Neural crest cell (in vitro differentiated cells): Measurements from ENCODE around the gene MRPS10. TPM values are rescaled to one million over a fixed set of nuclear protein-coding genes. Genes with fewer than 3 reads are reported as not detected.

Experiments used
- DNase-seq: peaks from one replicate; pipeline ENCODE4 v3.0.0; 2021; ENCODE audit warnings: low read depth, mixed read lengths, low spot score
- H3K27ac Mint-ChIP-seq: one replicate; pipeline ENCODE4 v1.8.0; 2021; ENCODE audit warnings: mild to moderate bottlenecking, mixed read lengths; ENCODE audit not compliant: unreplicated experiment
- H3K27me3 Mint-ChIP-seq: 2 replicates; pipeline ENCODE4 v1.8.0; 2021; ENCODE audit warnings: low read depth, mild to moderate bottlenecking, mixed read lengths
- H3K36me3 Mint-ChIP-seq: 2 replicates; pipeline ENCODE4 v1.8.0; 2021; ENCODE audit warnings: low read depth, mild to moderate bottlenecking, mixed read lengths
- H3K4me1 Mint-ChIP-seq: 2 replicates; pipeline ENCODE4 v1.8.0; 2021; ENCODE audit warnings: mixed read lengths
- H3K4me3 Mint-ChIP-seq: one replicate; pipeline ENCODE4 v1.8.0; 2021; ENCODE audit warnings: mild to moderate bottlenecking, mixed read lengths
- H3K9me3 Mint-ChIP-seq: 2 replicates; pipeline ENCODE4 v1.8.0; 2021; ENCODE audit warnings: mixed read lengths
- CTCF ChIP-seq: fragments of 200-600 bp; sonication (generic); conservative IDR thresholded peaks from 2 replicates; pipeline ENCODE4 v1.5.0; 2021; ENCODE audit warnings: antibody characterized with exemption, mild to moderate bottlenecking
- total RNA-seq: library from RNA; stranded (reverse); gene quantifications from 2 replicates; pipeline ENCODE4 v1.2.1, GENCODE V29; 2021

The MRPS10 gene
- total RNA-seq, 1 donor from 2014 or later = 29.0 TPM

GRCh38 chr6:42182101-42182500 lies 35.6 kb downstream of the MRPS10 start:
- Mint-ChIP-seq H3K4me3 (no peak overlapping the region), H3K27ac (no peak overlapping the region), H3K4me1 (peaks cover 14% of the 10 kb centered on the region), H3K9me3 (no peaks in the 10 kb centered on the region), H3K36me3 (no peaks in the 10 kb centered on the region), H3K27me3 (no peaks in the 10 kb centered on the region)
- no peak for TF ChIP-seq CTCF
- no peak for DNase-seq

- no peaks in the 10 kb centered on the region for H3K9me3 Mint-ChIP-seq
- H3K27ac Mint-ChIP-seq = no peak overlapping the region
- TF ChIP-seq CTCF = no peak
- no peaks in the 10 kb centered on the region for H3K36me3 Mint-ChIP-seq
- H3K27me3 Mint-ChIP-seq = no peaks in the 10 kb centered on the region
- H3K4me3 Mint-ChIP-seq = peak overlapping the region; percentile 25
- peaks cover 14% of the 10 kb centered on the region for H3K4me1 Mint-ChIP-seq
- no peak for DNase-seq
Observed at GRCh38 chr6:42179945-42180313, 37.7 kb downstream of the MRPS10 start.

GRCh38 chr6:42179261-42179944 lies 38.3 kb downstream of the MRPS10 start:
- no peak for TF ChIP-seq CTCF
- H3K4me1 Mint-ChIP-seq = peaks cover 14% of the 10 kb centered on the region
- H3K9me3 Mint-ChIP-seq = no peaks in the 10 kb centered on the region
- peak overlapping the region; percentile 25 for H3K4me3 Mint-ChIP-seq
- no peaks in the 10 kb centered on the region for H3K27me3 Mint-ChIP-seq
- no peak overlapping the region for H3K27ac Mint-ChIP-seq
- no peak for DNase-seq
- H3K36me3 Mint-ChIP-seq = no peaks in the 10 kb centered on the region

GRCh38 chr6:42177514-42178364 lies 39.9 kb downstream of the MRPS10 start:
- Mint-ChIP-seq H3K4me3 (peak overlapping the region; percentile 54), H3K27ac (no peak overlapping the region), H3K4me1 (peaks cover 14% of the 10 kb centered on the region), H3K27me3 (no peaks in the 10 kb centered on the region), H3K9me3 (no peaks in the 10 kb centered on the region), H3K36me3 (no peaks in the 10 kb centered on the region)
- TF ChIP-seq CTCF = no peak
- peak; percentile 74 for DNase-seq

- H3K9me3 Mint-ChIP-seq = no peaks in the 10 kb centered on the region
- no peaks in the 10 kb centered on the region for H3K27me3 Mint-ChIP-seq
- no peak overlapping the region for H3K4me3 Mint-ChIP-seq
- peaks cover 14% of the 10 kb centered on the region for H3K4me1 Mint-ChIP-seq
- DNase-seq = no peak
- H3K27ac Mint-ChIP-seq = no peak overlapping the region
- H3K36me3 Mint-ChIP-seq = no peaks in the 10 kb centered on the region
- no peak for TF ChIP-seq CTCF
Observed at GRCh38 chr6:42176981-42177380, 40.7 kb downstream of the MRPS10 start.
